NT2/D1 (cell line): ENCODE results near the gene CELSR1.

Experiments
- SUZ12 ChIP-seq: IDR thresholded peaks from 2 replicates; pipeline ENCODE4 v1.6.1; 2011; ENCODE audit not compliant: insufficient read length, insufficient read depth; ENCODE audit errors: extremely low read depth
- YY1 ChIP-seq: IDR thresholded peaks from 2 replicates; pipeline ENCODE4 v1.6.1; 2011; ENCODE audit not compliant: insufficient read length, insufficient read depth

DNA sequence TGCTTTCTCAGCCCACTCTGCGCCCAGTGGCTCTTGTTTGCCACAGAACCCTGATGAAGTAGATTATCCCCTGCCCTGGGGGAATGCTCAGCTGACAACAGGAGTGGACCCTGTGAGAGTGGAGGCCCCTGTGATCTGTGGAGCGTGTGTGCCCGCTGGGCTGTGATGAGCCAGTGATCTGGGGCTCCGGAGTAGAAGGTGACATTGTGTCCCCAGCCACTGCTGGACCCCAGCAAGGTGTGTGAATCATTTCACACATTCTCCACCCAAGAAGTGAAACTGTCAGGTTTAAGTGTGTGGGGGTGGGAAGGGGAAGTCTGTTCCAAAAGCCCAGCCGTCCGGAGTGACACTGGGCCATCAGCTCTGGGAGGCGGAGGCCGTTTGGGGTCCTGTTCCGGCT, 49.6 kb upstream of the CELSR1 start:
- TF ChIP-seq SUZ12: no peak
- no peak for TF ChIP-seq YY1
